Mesenchymal stem cell (in vitro differentiated cells and primary cell): ENCODE data around the gene PLXDC2.

ENCODE experiments used
- DNase-seq: peaks from one replicate; pipeline ENCODE4 v3.0.0-alpha.2; 2013
- H2AFZ ChIP-seq: one replicate; pipeline ENCODE4 v1.6.1; 2013; ENCODE audit warnings: low read depth, mild to moderate bottlenecking, control low read depth, inconsistent platforms, low read length, moderate library complexity
- H2AK5ac ChIP-seq: 2 replicates; pipeline ENCODE4 v1.6.1; 2013; ENCODE audit warnings: low read length, moderate library complexity, mild to moderate bottlenecking, inconsistent platforms; ENCODE audit not compliant: severe bottlenecking
- H2BK120ac ChIP-seq: one replicate; pipeline ENCODE4 v1.6.1; 2013; ENCODE audit warnings: low read depth, mild to moderate bottlenecking, inconsistent platforms, low read length, moderate library complexity
- H2BK12ac ChIP-seq, 2 experiments: one replicate each; pipeline ENCODE4 v1.6.1; 2013; ENCODE audit warnings: inconsistent platforms in 2 of 2, low read length in 2 of 2, mild to moderate bottlenecking in 2 of 2, moderate library complexity in 2 of 2, control low read depth in 1 of 2
- H2BK15ac ChIP-seq: one replicate; pipeline ENCODE4 v1.6.1; 2013; ENCODE audit warnings: mild to moderate bottlenecking, low read depth, inconsistent platforms; ENCODE audit not compliant: poor library complexity, severe bottlenecking
- H2BK5ac ChIP-seq: 2 replicates; pipeline ENCODE4 v1.6.1; 2013; ENCODE audit warnings: low read depth, mild to moderate bottlenecking, low read length, control low read depth, inconsistent platforms; ENCODE audit not compliant: poor library complexity, severe bottlenecking
- H3K14ac ChIP-seq, 2 experiments: one replicate each; pipeline ENCODE4 v1.6.1; 2013; ENCODE audit warnings: inconsistent platforms in 2 of 2, low read length in 2 of 2, control low read depth in 1 of 2, mild to moderate bottlenecking in 1 of 2, moderate library complexity in 1 of 2
- H3K18ac ChIP-seq, 2 experiments: one replicate each; pipeline ENCODE4 v1.6.1; 2013; ENCODE audit warnings: inconsistent platforms in 2 of 2, low read length in 2 of 2, control low read depth in 1 of 2, low read depth in 1 of 2, mild to moderate bottlenecking in 1 of 2
- H3K23ac ChIP-seq, 2 experiments: one replicate each; pipeline ENCODE4 v1.6.1; 2013; ENCODE audit warnings: inconsistent platforms in 2 of 2, low read length in 2 of 2, mild to moderate bottlenecking in 2 of 2, moderate library complexity in 2 of 2, control low read depth in 1 of 2
- H3K27ac ChIP-seq: 2 replicates; pipeline ENCODE4 v1.5.1; 2013; ENCODE audit warnings: mild to moderate bottlenecking, moderate library complexity, low read length, control low read depth, inconsistent platforms; ENCODE audit not compliant: poor library complexity, severe bottlenecking
- H3K27me3 ChIP-seq, 2 experiments: 2 replicates each; pipeline versions ENCODE4 v1.6.1 to v1.7.0; 2013; ENCODE audit warnings: low read length in 2 of 2, mild to moderate bottlenecking in 2 of 2, moderate library complexity in 2 of 2, control low read depth in 1 of 2, inconsistent platforms in 1 of 2; ENCODE audit not compliant: control insufficient read depth in 1 of 2, insufficient read depth in 1 of 2
- H3K36me3 ChIP-seq, 2 experiments: 2 replicates each; pipeline versions ENCODE4 v1.6.1 to v1.7.0; 2013; ENCODE audit warnings: low read length in 2 of 2, control low read depth in 1 of 2, inconsistent platforms in 1 of 2, low read depth in 1 of 2, mild to moderate bottlenecking in 1 of 2; ENCODE audit not compliant: insufficient read depth in 2 of 2, control insufficient read depth in 1 of 2
- H3K4ac ChIP-seq, 2 experiments: one replicate each; pipeline ENCODE4 v1.6.1; 2013; ENCODE audit warnings: inconsistent platforms in 2 of 2, low read length in 2 of 2, mild to moderate bottlenecking in 2 of 2, moderate library complexity in 2 of 2, control low read depth in 1 of 2, low read depth in 1 of 2
- H3K4me1 ChIP-seq: 2 replicates; pipeline ENCODE4 v1.6.1; 2013; ENCODE audit warnings: low read depth, low read length, control low read depth; ENCODE audit not compliant: control insufficient read depth, insufficient read depth
- H3K4me2 ChIP-seq: 2 replicates; pipeline ENCODE4 v1.6.1; 2013; ENCODE audit warnings: low read length, mild to moderate bottlenecking, inconsistent platforms; ENCODE audit not compliant: poor library complexity, severe bottlenecking
- H3K4me3 ChIP-seq, 2 experiments: 2 replicates each; pipeline versions ENCODE4 v1.5.1 to v1.7.0; 2013; ENCODE audit warnings: low read length in 2 of 2, mild to moderate bottlenecking in 2 of 2, control low read depth in 1 of 2, low read depth in 1 of 2; ENCODE audit not compliant: insufficient read depth in 1 of 2
- H3K79me1 ChIP-seq: replicated peaks from 2 replicates; pipeline ENCODE4 v1.6.1; 2013; ENCODE audit warnings: mild to moderate bottlenecking, control low read depth, low read length, inconsistent platforms; ENCODE audit not compliant: poor library complexity, severe bottlenecking
- H3K9ac ChIP-seq: 2 replicates; pipeline ENCODE4 v1.7.0; 2013; ENCODE audit warnings: mild to moderate bottlenecking, low read length, moderate library complexity
- H3K9me3 ChIP-seq: 2 replicates; pipeline ENCODE4 v1.7.0; 2013; ENCODE audit warnings: mild to moderate bottlenecking, low read length; ENCODE audit not compliant: control insufficient read depth
- H4K8ac ChIP-seq: one replicate; pipeline ENCODE4 v1.6.1; 2013; ENCODE audit warnings: inconsistent platforms, mild to moderate bottlenecking, low read length, moderate library complexity
- H4K91ac ChIP-seq: one replicate; pipeline ENCODE4 v1.6.1; 2013; ENCODE audit warnings: mild to moderate bottlenecking, low read length, inconsistent platforms
- WGBS: methylation state at CpG from one replicate; pipeline ENCODE4 v1.1.7; 2013; ENCODE audit warnings: mixed read lengths; 5-methylcytosine and 5-hydroxymethylcytosine counted together

The PLXDC2 gene

DNA sequence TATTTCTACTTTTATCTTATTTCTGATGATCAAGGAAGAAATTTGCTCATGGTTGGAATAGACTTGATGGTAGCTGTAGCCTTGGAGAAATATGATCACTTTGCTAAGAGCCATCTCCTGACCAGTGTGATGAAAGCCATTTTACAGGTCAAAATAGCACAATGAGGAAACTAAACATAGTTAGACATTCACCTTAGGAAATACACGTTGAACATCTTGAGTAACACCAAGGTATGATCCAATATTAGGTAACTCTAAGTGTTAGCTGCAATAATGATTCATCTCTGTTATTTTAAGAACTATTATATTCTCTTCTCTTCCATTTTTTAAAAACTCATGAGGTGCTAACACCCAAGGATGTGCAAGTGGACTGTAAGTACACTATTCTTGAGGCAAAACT is 328.0 kb downstream of the PLXDC2 start:
- H3K79me1 ChIP-seq, result no peaks in the 10 kb centered on the region
- H3K14ac ChIP-seq, result no peak overlapping the region
- no peak overlapping the region for H3K23ac ChIP-seq
- H3K27me3 ChIP-seq, result no peaks in the 10 kb centered on the region
- no peak overlapping the region for H3K4me2 ChIP-seq
- H3K36me3 ChIP-seq, result no peaks in the 10 kb centered on the region
- DNase-seq, result no peak
- H2BK120ac ChIP-seq, result no peak overlapping the region
- no peak overlapping the region for H3K9ac ChIP-seq
- H2BK5ac ChIP-seq, result no peak overlapping the region
- no peaks in the 10 kb centered on the region for H3K9me3 ChIP-seq
- no peak overlapping the region for H2AK5ac ChIP-seq
- WGBS, result no CpG with 5 or more reads among the region's 1 CpG
- H2BK12ac ChIP-seq, result no peak overlapping the region
- H2AFZ ChIP-seq, result no peak overlapping the region
- no peak overlapping the region for H3K18ac ChIP-seq
- no peak overlapping the region for H2BK15ac ChIP-seq
- no peak overlapping the region for H4K8ac ChIP-seq
- H3K27ac ChIP-seq, result no peak overlapping the region
- no peak overlapping the region for H3K4ac ChIP-seq
- no peak overlapping the region for H3K4me3 ChIP-seq
- no peak overlapping the region for H4K91ac ChIP-seq
- no peaks in the 10 kb centered on the region for H3K4me1 ChIP-seq

DNA sequence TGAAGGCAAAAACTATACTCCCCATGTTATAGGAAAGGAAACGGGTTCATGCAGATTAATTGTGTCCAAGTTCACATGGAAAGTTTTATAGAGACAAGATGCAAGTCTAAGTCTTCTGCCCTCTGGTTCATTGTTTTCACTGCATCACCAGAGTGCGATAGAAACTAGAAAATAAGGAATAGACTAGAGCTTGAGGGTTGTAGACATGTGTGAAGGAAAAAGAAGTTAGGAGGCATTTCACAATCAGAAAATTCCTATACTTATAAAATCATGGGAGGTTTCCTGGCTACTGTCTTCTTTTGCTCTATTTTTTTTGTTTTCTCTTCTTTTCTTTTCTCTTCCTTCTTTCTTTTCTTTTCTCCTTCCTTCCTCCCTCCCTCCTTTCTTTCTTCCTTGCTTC is 329.8 kb downstream of the PLXDC2 start:
- no peak overlapping the region for H3K14ac ChIP-seq
- no peak overlapping the region for H2AK5ac ChIP-seq
- no peak overlapping the region for H3K4ac ChIP-seq
- no peak overlapping the region for H2AFZ ChIP-seq
- no peak overlapping the region for H3K4me2 ChIP-seq
- no peak overlapping the region for H2BK12ac ChIP-seq
- H2BK5ac ChIP-seq, result no peak overlapping the region
- H3K4me1 ChIP-seq, result no peaks in the 10 kb centered on the region
- no peaks in the 10 kb centered on the region for H3K36me3 ChIP-seq
- no peak overlapping the region for H3K9ac ChIP-seq
- DNase-seq, result no peak
- no peak overlapping the region for H2BK15ac ChIP-seq
- H4K8ac ChIP-seq, result no peak overlapping the region
- H3K9me3 ChIP-seq, result no peaks in the 10 kb centered on the region
- no peak overlapping the region for H3K18ac ChIP-seq
- H3K27ac ChIP-seq, result no peak overlapping the region
- no peaks in the 10 kb centered on the region for H3K27me3 ChIP-seq
- H3K4me3 ChIP-seq, result no peak overlapping the region
- no peak overlapping the region for H2BK120ac ChIP-seq
- H3K23ac ChIP-seq, result no peak overlapping the region
- 100% methylated on average over 2 of the region's 2 CpGs for whole genome bisulfite sequencing
- H3K79me1 ChIP-seq, result no peaks in the 10 kb centered on the region
- H4K91ac ChIP-seq, result no peak overlapping the region

DNA sequence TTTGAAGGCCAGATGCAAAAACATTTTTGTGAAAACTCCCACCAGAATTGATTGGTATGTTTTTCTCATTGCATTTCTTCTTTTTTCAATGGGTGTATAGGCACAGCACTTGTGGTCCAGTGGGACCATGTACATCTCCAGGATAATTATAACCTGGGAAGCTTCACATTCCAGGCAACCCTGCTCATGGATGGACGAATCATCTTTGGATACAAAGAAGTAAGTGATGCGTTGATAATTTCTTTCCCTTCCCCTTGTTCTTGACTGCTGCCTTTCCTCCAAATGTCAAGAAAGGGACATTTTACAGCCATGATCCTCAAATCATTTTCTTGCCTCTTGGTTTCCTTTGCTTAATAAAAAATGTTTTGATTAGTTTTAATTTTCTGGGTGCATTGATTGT is 331.5 kb downstream of the PLXDC2 start:
- WGBS, result 85% methylated on average over 2 of the region's 2 CpGs
- no peak overlapping the region for H3K14ac ChIP-seq
- H3K4me1 ChIP-seq, result no peaks in the 10 kb centered on the region
- H2BK120ac ChIP-seq, result no peak overlapping the region
- no peak overlapping the region for H3K23ac ChIP-seq
- no peak overlapping the region for H2BK5ac ChIP-seq
- no peak overlapping the region for H2BK15ac ChIP-seq
- no peak overlapping the region for H3K4me2 ChIP-seq
- no peak overlapping the region for H3K4ac ChIP-seq
- H3K36me3 ChIP-seq, result no peaks in the 10 kb centered on the region
- no peak overlapping the region for H3K27ac ChIP-seq
- no peak overlapping the region for H4K8ac ChIP-seq
- no peaks in the 10 kb centered on the region for H3K27me3 ChIP-seq
- no peak overlapping the region for H2AFZ ChIP-seq
- no peaks in the 10 kb centered on the region for H3K9me3 ChIP-seq
- no peak overlapping the region for H3K9ac ChIP-seq
- no peak overlapping the region for H3K18ac ChIP-seq
- H2AK5ac ChIP-seq, result no peak overlapping the region
- H2BK12ac ChIP-seq, result no peak overlapping the region
- no peak for DNase-seq
- no peaks in the 10 kb centered on the region for H3K79me1 ChIP-seq
- H4K91ac ChIP-seq, result no peak overlapping the region
- H3K4me3 ChIP-seq, result no peak overlapping the region

GRCh38 chr10:20156511-20156910 is 340.3 kb downstream of the PLXDC2 start:
- H3K4me3 ChIP-seq, result no peak overlapping the region

More at GRCh38 chr10:20156511-20156910, 340.3 kb downstream of the PLXDC2 start:
- no peaks in the 10 kb centered on the region for H3K9me3 ChIP-seq
- no peak overlapping the region for H2BK5ac ChIP-seq
- H3K79me1 ChIP-seq, result no peaks in the 10 kb centered on the region
- no peak overlapping the region for H3K23ac ChIP-seq
- H4K8ac ChIP-seq, result no peak overlapping the region
- DNase-seq, result no peak
- H3K14ac ChIP-seq, result no peak overlapping the region
- WGBS, result 91% methylated on average over 2 of the region's 2 CpGs
- H3K4ac ChIP-seq, result no peak overlapping the region
- no peaks in the 10 kb centered on the region for H3K36me3 ChIP-seq
- H3K4me2 ChIP-seq, result no peak overlapping the region
- H2BK15ac ChIP-seq, result no peak overlapping the region
- no peak overlapping the region for H3K27ac ChIP-seq
- no peak overlapping the region for H3K18ac ChIP-seq
- no peaks in the 10 kb centered on the region for H3K27me3 ChIP-seq
- H4K91ac ChIP-seq, result no peak overlapping the region
- no peak overlapping the region for H2AFZ ChIP-seq
- H2AK5ac ChIP-seq, result no peak overlapping the region
- no peak overlapping the region for H2BK120ac ChIP-seq
- H2BK12ac ChIP-seq, result no peak overlapping the region
- no peaks in the 10 kb centered on the region for H3K4me1 ChIP-seq
- no peak overlapping the region for H3K9ac ChIP-seq
